RWPE2 (cell line): Measurements from ENCODE around the gene HRCT1.
"Not testable (repeated sequence)": the region's sequence is repeated elsewhere in the genome, so short reads cannot be mapped to it uniquely, and the experiment has no call there.

Experiments used
- ATAC-seq: fragments of 200-7000 bp; cut with Tn5 transposase; 3 replicates; pipeline ENCODE4 v1.9.1; 2021; ENCODE audit warnings: low read depth
- DNase-seq: peaks from one replicate; pipeline ENCODE4 v3.0.0-alpha.2; 2020; ENCODE audit warnings: low spot score
- H3K27ac ChIP-seq: fragments of 450-650 bp; 2 replicates; pipeline ENCODE4 v1.5.1; 2017; ENCODE audit warnings: mild to moderate bottlenecking; ENCODE audit not compliant: poor library complexity, severe bottlenecking
- H3K27me3 ChIP-seq: fragments of 250-450 bp; sonication (Bioruptor Pico); 2 replicates; pipeline ENCODE4 v1.5.1; 2021; ENCODE audit warnings: mild to moderate bottlenecking, moderate library complexity; ENCODE audit not compliant: insufficient read depth, poor library complexity, severe bottlenecking
- H3K36me3 ChIP-seq: fragments of 250-450 bp; sonication (Bioruptor Pico); 2 replicates; pipeline ENCODE4 v1.5.1; 2020; ENCODE audit warnings: low read depth, mild to moderate bottlenecking, moderate library complexity
- H3K4me1 ChIP-seq: fragments of 250-450 bp; sonication (Bioruptor Pico); 2 replicates; pipeline ENCODE4 v1.5.1; 2021; ENCODE audit warnings: mild to moderate bottlenecking, moderate library complexity; ENCODE audit not compliant: insufficient read depth, poor library complexity, severe bottlenecking
- H3K4me3 ChIP-seq: fragments of 250-450 bp; sonication (Bioruptor Pico); 2 replicates; pipeline ENCODE4 v1.5.1; 2021; ENCODE audit warnings: mild to moderate bottlenecking, moderate library complexity; ENCODE audit not compliant: severe bottlenecking
- H3K9me3 ChIP-seq: fragments of 250-450 bp; sonication (Bioruptor Pico); 2 replicates; pipeline ENCODE4 v1.5.1; 2021; ENCODE audit warnings: mild to moderate bottlenecking, moderate library complexity; ENCODE audit not compliant: severe bottlenecking
- CTCF ChIP-seq: fragments of 450-650 bp; IDR thresholded peaks from one replicate; pipeline ENCODE4 v1.5.1; 2017; ENCODE audit warnings: mild to moderate bottlenecking, moderate library complexity; ENCODE audit not compliant: poor library complexity, severe bottlenecking

HRCT1 gene

DNA sequence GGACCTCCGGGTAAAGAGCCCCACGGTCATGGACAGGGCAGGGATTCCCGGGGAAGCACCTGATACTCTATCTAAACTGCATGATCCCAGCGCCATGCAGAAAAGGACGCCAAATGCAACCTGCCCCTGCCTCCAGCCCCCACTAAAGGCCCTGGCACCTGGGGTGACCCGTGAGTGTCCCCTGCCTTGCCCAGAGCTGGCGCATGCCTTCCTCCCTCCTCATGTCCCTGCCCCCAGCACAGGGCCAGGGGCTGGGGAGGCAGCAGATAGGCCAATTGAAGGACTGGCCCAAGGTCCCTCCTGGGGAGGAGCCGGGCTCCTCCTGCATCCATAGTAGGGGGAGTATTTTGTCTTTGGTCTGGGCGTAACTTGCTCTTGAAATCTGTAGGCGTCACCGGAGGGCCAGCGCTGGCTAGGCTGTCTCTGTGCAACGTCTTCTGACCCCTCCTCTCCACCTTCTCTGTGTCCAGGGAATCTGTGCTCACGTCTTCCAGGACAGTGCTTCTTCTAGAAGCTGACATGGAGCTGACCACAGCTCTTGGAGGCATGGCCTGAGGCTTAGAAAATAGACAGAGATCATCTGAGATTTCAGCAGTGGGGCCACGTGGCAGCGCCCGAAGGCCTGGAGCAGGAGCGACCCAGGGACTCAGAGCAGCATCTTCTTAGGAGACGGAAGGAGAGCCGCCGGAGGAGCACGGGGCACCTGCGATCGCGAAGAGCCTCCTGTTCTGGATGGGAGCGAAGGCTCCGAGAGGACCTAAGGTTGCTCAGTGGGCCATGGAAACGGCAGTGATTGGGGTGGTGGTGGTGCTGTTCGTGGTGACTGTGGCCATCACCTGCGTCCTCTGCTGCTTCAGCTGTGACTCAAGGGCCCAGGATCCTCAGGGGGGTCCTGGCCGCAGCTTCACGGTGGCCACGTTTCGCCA is 3.9 kb downstream of the HRCT1 start:
- no peaks in the 10 kb centered on the region for H3K27me3 ChIP-seq
- no peaks in the 10 kb centered on the region for H3K9me3 ChIP-seq
- H3K36me3 ChIP-seq = no peaks in the 10 kb centered on the region
- peak overlapping the region; percentile 99 for H3K27ac ChIP-seq
- no peak for DNase-seq
- TF ChIP-seq CTCF = no peak
- no peak for ATAC-seq
- no peak overlapping the region for H3K4me3 ChIP-seq
- peaks cover 44% of the 10 kb centered on the region for H3K4me1 ChIP-seq

- Histone ChIP-seq H3K4me1 (peaks cover 37% of the 10 kb centered on the region), H3K27me3 (no peaks in the 10 kb centered on the region), H3K36me3 (no peaks in the 10 kb centered on the region), H3K27ac (peak overlapping the region; percentile 99), H3K9me3 (no peaks in the 10 kb centered on the region), H3K4me3 (no peak overlapping the region)
- DNase-seq = no peak
- peak; percentile 95 for TF ChIP-seq CTCF
- ATAC-seq = peak; percentile 4; the same call in 2 of the 3 replicates
These were observed 4.8 kb downstream of the HRCT1 start for GRCh38 chr9:35910613-35911359.

DNA sequence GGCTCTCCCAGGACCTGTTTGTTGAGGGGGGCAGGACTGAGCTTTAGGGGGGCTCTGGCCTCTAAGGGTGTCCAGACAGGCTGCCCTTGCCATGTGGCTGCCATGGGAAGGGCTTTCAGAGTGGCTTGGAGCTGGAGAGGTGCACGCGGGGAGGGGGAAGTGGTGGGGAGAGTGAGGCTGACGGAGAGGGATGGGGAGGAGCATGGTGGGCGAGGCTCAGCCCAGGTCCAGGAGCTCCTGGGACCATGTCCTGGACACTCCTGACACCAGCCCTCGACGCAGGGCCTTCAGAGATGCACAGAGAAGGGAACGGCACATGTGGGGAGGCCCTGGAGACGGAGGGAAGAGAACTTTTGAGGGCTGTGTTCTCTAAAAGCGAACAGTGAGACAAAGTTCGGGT is 5.7 kb downstream of the HRCT1 start:
- no peak for ATAC-seq
- Histone ChIP-seq H3K36me3 (no peaks in the 10 kb centered on the region), H3K27ac (no peak overlapping the region), H3K4me3 (no peak overlapping the region), H3K9me3 (no peaks in the 10 kb centered on the region), H3K4me1 (peaks cover 29% of the 10 kb centered on the region), H3K27me3 (no peaks in the 10 kb centered on the region)
- no peak for TF ChIP-seq CTCF
- DNase-seq = no peak

DNA sequence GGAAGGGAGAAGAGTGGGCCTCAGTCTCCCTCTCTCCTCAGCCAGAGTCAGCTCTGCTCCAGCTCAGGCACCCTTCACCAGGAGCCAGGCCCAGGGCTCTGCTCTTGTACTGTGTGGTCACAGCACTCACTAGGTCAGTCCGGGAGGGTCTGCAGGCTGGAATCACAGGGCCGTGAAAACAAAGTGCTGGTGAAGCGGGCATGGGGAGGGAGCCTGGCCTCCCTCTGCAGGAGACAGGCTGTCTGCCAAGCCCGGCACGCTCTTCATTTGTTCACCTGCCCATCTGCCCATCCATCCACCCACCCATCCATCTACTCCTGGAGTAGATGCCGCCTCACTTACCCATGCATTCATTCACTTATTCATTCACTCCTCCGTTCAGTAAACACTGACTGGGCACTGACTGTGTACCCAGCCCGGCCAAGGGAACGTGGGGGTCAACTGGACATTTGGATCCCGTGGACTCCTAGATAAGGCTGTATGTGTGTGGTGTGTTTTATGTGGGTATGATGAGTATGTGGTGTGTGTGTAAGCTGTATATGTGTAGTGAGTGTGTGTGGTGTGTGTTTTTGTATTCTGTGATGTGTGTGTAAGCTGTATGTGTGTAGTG is 6.9 kb downstream of the HRCT1 start:
- DNase-seq (no peak), ATAC-seq (no peak)
- no peak for TF ChIP-seq CTCF
- H3K27me3 ChIP-seq = no peaks in the 10 kb centered on the region
- H3K4me3 ChIP-seq = no peak overlapping the region
- H3K27ac ChIP-seq = no peak overlapping the region
- no peaks in the 10 kb centered on the region for H3K36me3 ChIP-seq
- no peaks in the 10 kb centered on the region for H3K9me3 ChIP-seq
- peaks cover 18% of the 10 kb centered on the region for H3K4me1 ChIP-seq

DNA sequence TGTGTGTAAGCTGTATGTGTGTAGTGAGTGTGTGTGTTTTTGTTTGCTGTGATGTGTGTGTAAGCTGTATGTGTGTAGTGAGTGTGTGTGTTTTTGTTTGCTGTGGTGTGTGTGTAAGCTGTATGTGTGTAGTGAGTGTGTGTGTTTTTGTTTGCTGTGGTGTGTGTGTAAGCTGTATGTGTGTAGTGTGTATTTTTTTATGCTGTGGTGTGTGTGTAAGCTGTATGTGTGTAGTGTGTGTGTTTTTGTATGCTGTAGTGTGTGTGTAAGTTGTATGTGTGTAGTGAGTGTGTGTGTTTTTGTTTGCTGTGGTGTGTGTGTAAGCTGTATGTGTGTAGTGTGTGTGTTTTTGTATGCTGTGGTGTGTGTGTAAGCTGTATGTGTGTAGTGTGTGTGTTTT is 7.4 kb downstream of the HRCT1 start:
- not testable (repeated sequence) for H3K36me3 ChIP-seq, H3K27ac ChIP-seq, DNase-seq, ATAC-seq, H3K4me3 ChIP-seq, H3K27me3 ChIP-seq, H3K9me3 ChIP-seq
- H3K4me1 ChIP-seq = peaks cover 13% of the 10 kb centered on the region
